Measurements from ENCODE around the gene SASH1.

SASH1 gene

DNA sequence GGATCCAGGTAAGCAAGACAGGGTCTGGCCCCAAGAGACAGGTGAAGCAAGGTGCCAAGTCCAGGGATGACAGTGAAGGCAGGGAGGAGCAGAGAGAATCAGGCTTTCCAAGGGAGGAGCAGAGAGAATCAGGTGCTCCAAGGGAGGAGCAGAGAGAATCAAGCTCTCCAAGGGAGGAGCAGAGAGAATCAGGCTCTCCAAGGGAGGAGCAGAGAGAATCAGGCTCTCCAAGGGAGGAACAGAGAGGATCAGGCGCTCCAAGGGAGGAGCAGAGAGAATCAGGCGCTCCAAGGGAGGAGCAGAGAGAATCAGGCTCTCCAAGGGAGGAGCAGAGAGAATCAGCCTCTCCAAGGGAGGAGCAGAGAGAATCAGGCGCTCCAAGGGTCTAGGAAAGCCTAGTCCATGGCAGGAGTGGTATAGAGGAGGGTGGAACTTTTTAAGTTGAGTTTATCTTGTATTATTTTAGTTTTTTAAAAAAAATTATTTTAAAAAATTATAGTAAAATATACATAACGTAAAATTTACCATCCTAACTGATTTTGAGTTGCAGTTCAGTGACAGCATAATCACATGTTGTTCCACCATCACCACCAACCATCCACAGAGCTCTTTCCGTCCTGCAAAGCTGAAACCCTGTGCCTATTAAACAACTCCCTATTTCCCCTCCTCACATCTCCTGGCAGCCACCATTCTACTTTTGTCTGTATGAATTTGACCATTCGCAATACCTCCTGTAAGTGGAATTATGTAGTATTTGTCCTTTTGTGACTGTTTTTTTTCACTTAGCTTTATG lies 64.1 kb downstream of the SASH1 start:
- no peak for FAIRE-seq

DNA sequence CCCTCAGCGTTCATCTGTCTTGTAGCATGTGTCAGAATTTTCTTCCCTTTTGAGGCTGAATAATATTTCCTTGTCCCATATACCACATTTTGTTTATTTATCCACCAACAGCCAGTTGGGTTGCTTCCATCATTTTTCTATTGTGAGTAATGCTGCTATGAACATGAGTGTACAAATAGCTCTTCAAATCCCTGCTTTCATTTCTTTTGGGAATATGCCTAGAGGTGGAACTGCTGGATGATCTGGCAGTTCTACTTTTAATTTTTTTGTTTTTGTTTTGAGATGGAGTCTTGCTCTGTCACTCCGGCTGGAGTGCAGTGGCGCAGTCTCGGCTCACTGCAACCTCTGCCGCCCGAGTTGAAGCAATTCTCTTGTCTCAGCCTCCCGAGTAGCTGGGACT lies 64.7 kb downstream of the SASH1 start:
- FAIRE-seq = peak; percentile 4

DNA sequence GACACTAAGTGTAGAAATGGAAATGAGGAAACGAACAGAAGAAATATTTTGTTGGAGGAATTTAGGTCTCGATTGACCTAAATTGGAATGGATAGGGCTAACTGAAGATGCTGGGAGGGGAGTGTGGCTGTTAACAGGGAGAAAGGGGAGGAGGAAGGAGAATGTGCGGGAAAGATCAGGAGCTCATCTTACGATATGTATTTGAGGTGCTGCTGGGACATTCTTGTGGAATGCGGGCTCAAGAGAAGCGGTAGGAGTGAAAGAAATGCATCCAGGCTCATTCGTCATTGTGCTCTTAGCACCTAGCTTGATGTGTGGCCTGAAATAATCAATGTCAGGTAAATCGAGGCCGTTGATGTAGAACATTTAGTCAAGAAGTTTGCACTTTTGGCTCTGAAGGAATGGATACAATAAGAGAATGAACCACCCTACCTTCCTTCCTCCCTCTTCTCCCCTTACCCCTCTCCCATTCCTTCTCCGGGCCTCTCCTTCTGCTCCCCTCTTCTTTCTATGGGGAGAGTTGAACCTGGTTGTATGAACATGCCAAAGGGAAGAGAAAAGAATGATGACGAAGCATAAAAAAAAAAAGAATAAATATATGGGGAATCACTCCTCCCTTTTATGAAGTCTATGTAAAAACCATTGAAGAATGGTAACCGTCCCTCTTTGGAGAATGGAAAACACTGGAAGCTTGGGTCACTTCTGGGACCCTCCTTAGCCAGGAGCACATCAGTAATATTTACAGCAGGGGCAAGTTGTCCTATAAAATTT lies 70.9 kb downstream of the SASH1 start:
- no peak for FAIRE-seq

DNA sequence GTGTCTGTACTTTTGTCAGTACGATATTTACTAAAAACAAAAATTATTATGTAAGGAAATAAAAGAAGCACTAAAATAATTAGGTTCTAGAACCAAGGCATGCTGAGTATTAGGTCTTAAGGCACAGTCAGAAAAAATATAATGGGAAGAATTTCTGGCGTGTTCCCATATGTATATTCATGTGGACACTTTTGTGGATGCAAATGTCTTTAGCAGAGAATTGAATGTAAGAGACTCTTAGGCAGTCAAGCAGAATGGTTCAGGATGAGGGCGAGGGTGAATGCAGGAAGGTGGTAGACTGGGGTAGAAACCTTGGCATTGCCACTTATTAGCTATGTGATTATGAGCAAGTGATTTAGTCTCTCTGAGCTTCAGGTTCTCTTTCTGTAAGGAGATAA lies 71.5 kb downstream of the SASH1 start:
- no peak for FAIRE-seq

DNA sequence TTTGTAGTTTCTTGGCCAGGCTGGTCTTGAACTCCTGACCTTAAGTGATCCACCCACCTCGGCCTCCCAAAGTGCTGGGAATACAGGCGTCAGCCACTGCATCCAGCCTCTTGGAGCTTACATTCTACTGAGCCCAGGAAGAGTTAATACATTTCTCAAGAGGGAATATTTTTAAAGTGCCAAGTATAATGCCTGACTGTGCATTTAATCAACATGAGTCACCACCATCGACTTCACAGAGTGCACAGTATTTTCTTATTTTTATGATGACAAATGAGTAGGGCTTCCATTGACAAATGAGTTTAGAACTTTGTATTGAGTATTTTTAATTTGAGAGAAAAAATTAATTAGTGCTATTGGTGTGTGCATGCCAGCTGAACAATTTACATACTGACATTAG lies 72.2 kb downstream of the SASH1 start:
- no peak for FAIRE-seq

DNA sequence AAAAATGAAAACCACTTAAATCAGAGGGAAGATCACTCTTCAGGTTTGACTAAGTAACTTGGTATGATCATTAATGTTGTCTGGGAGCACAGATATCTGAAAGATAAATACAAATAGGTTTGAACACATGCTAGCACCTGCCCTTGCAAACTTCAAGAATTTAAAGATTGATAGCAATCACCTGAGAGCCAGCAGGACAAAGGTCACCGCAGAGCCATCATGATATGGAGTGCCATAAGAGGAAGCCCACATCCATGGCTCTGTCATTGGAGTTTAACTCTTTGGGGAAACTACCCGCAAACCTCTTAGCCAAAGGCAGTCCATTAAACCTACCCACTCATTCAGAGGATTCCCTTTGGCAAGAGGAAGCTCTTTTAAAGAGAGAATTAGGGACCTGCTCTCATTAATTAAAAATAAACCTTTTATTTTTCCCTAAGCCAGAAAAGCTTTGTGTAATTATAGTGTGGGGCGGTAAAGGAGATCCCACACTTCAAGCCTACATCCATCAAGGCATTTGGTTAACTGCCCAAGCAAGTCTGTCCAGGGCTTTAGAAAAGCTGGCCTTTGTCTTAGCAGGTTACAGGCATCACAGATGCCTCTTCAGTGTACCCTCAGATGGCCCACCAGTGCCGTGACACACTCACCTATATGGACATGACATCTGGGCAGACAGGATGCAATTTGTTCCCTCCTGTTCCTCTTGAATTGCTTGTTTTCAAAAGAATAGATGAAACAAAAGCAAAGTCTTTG lies 73.0 kb downstream of the SASH1 start:
- FAIRE-seq = no peak

DNA sequence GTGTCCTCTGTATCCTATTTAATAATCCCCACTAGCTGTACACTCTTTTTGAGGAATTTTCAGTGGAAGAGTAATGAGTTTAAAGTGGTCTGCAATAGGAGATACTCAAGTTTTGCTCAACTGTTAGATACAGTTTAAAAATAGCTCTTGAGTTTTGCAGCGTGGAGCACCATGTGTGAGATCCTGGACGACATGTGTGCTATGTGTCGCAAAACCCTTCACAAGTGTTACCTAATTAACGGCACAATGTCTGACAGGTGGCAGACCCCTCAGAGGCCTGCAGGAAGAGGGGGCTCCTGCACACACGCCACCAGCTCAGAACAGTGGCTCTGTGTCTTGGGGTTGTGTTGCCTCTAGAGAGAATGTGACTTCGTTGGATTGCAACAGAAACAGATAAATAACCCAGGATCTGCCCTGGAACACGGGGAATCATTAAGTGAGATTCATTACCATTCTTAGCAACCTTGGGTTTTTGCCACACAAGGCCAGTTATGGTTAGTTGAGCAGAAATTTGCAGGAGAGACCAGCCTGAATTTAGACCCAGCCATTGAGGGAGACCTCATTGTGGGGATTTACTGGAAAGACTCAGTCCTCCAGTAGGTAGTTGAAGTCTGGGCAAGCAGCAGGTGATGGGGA lies 73.8 kb downstream of the SASH1 start:
- no peak for FAIRE-seq

DNA sequence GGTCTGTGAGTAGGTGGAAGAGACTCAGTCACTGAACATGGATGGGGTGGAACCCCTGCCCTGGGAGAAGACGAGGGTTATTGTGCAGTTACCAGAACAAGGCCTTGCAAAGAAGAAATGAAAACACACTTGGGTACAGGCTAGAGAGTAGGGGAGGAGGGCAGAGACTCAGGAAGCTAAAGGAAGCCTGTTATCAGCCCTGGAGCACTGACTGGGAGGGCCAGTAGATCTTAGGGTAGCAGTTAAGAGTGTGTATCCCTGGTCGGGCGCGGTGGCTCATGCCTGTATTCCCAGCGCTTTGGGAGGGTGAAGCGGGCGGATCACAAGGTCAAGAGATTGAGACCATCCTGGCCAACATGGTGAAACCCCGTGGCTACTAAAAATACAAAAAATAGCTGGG lies 74.4 kb downstream of the SASH1 start:
- FAIRE-seq = no peak

DNA sequence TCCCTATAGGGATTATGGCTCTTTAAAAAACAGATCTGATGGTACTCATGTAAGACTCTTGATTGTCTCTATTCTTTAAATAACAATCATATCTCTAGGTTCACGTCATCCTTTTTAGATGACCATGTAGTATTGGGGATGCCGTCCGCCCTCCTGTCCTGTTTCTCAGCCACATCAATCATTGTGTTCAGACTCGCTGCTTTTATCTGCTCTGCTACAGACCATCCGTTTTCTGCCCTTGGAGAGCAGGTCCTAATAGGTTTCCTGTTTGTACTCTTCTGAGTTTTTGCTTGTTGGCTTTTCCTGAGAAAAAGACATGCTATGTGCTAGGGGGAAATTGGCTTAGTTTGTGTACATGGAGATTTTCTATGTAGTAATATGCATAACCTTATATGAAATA lies 76.8 kb downstream of the SASH1 start:
- no peak for FAIRE-seq

DNA sequence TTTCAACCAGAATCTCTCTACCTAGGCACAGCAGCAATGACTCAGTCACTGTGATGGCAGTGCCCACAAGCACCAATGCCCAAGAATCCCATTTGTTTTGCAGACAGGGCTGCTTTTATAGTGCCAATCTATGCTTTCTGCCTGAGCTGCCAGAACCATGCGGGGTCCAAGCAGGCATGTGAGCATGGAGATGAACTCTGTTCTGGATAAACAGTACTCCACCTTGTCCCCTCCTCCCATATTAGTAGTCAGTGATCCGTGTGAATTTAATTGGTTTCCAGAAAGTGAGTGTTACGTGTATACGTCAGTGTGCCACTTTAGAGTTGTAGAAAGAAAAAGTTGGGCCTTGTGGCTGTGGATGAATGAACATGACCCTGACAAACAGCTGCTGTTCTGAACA lies 79.4 kb downstream of the SASH1 start:
- no peak for FAIRE-seq

DNA sequence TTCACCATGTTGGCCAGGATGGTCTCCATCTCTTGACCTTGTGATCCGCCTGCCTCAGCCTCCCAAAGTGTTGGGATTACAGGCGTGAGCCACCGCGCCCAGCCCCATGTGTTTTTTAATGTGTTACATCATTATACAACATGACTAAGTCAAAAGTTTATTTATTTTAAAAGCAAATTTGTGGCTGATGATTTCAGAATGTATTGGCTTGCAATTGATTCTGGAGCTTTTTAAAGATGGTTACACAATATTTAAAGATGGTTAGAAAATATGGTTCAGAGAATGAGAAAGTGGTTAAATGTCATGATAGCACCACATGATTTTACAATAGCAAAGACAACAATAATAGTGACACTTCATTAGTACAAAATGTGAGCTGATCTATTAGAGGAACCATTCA lies 80.5 kb downstream of the SASH1 start:
- no peak for FAIRE-seq

DNA sequence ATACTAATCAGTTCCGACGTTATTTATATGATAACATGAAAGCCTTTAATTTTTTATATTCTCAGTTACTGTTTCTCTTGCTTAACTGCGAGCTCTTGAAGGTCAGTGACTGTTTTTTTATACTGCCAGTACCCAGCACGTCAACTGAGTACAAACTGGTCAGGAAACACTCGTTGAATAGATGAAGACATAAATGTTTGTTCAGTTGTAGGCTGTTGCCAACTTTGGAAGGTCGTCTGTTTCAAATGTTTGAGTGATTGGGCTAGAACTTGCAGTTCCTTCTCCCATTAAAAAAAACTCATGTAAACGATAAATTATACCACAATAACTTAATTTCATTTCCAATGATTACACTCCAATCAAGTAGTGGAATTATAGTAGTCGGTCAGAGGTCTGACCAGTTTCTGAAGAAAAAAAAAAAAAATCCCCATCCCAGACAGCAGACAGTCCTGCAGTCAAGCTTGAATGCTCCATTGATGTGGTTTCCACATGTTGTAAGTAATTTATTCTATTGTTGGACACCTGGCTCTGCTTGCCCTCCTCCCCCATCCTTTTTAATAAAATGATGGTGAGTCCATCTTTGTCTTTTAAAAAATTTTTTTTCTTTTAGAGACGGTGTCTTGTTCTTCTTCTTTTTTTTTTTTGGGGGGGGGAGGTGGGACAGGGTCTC lies 81.1 kb downstream of the SASH1 start:
- FAIRE-seq = no peak

DNA sequence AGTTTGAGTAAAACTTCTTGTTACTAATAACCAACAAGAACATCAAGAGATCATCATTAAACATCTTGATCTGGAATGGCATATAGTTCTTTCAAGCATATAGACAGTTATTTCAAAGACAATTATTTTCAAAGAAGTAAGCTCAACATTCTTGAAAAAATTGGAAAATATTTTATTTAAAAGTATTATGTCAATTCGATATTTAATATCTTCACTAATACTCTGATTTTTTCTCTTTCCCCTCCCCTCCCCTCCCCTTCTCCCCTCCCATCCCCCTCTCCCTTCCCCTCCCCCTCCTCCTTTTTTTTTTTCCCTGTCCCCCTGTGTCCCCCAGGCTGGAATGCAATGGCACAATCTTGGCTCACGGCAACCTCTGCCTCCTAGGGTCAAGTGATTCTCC lies 82.8 kb downstream of the SASH1 start:
- no peak for FAIRE-seq

DNA sequence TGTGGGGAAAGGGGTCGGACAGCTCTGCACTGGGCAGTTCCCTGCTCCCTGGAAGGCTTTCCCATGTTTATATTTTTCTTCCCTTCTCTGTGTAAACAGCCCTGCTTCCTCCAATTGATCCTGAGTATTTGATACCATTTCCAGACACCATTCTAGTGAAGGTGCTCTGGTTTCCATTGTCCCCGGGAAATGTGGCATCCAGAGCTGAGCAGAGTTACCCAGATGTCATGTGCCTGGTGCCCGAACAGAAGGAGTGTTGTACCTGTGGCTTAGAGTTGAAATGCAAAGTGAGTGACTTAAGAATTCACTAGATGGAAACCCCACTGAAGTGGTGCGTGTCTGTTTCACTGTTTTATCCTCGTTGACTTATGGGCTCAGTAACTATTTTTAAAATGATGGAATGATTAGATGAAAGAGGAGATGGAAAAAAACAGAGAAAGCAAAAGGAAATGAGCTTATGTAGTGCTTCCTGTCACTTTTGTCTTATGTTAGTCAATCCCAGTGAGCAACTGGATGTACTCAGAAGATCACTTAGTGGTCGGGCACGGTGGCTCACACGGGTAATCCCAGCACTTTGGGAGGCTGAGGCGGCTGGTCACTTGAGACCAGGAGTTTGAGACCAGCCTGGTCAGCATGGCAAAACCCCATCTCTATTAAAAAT lies 83.8 kb downstream of the SASH1 start:
- FAIRE-seq = no peak

DNA sequence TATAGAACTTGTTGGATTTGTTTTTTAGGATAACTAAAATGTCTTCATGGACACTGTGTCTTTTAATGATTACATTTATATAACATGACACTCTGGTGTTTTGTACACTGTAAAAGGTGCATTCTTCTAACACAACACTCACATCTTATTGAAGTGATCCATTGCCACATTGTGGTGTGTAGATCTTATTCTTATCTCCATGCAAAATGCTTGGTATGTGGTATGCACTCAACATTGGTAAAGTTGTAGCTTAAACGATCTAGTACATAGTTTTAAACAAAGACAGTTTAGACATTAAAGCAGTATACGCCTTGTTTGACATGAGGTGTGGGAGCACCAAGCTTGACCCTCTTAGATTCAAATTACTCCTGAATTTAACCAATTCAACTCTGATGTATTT lies 84.7 kb downstream of the SASH1 start:
- FAIRE-seq = no peak

DNA sequence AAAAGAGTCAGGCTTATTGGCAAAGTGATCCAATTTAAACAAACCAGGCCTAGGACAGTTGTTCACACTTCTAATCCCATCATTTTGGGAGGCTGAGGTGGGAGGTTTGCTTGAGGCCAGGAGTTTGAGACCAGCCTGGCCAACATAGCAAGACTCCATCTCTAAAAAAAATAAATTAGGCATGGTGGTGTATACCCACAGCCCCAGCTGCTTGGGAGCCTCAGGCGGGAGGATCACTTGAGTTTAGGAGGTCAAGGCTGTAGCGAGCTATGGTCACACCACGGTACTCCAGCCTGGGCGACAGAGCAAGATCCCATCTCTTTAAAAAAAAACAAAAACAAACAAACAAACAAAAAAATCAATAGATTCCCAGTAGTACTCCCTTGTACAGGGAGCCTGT lies 86.8 kb downstream of the SASH1 start:
- FAIRE-seq = no peak

DNA sequence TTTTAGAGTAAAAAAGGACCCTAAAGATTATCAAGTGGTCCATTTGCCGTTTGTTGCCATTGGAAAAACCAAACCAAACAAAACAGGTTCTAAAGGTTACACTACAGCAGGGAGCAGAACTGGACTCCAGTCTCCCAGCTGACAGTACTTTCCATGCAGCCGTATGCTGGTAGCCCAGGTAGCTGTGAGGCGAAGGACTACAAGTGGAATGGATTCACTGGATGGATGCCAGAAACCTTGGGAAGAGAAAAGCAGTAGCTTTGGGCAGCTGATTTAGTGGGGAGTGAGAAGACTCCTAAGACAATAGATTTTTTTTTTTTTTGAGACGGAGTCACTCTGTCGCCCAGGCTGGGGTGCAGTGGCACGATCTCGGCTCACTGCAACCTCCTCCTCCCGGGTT lies 88.3 kb downstream of the SASH1 start:
- FAIRE-seq = no peak

DNA sequence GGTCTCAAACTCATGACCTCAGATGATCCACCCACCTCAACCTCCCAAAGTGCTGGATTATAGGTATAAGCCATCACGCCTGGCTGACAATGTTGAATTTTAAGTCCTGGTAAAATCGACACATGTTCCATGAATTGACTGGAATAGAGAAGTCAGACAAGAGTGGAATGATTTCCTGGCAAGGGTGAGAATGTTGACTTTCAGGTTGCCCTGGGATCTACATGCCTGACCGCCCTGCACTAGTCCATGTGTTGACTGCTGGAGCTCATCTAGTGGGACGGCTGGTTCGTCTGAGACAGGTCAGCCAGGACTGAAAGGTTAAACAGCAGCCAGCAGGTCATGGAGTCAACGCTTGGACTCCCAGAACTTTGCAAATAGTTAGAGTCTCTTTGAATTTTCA lies 88.8 kb downstream of the SASH1 start:
- FAIRE-seq = no peak

DNA sequence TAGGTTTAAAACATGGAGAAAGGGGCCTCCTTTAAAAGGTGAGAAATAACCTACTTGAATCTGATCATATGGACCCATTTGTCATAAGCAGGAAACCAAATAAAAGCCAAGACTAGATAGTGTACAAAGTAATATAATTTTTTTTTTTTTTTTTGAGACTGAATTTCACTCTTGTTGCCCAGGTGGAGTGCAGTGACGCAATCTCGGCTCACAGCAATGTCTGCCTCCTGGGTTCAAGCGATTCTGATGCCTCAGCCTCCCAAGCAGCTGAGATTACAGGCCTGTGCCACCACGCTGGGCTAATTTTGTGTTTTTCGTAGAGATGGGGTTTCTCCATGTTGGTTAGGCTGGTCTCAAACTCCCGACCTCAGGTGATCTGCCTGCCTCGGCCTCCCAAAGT lies 89.2 kb downstream of the SASH1 start:
- FAIRE-seq = no peak

DNA sequence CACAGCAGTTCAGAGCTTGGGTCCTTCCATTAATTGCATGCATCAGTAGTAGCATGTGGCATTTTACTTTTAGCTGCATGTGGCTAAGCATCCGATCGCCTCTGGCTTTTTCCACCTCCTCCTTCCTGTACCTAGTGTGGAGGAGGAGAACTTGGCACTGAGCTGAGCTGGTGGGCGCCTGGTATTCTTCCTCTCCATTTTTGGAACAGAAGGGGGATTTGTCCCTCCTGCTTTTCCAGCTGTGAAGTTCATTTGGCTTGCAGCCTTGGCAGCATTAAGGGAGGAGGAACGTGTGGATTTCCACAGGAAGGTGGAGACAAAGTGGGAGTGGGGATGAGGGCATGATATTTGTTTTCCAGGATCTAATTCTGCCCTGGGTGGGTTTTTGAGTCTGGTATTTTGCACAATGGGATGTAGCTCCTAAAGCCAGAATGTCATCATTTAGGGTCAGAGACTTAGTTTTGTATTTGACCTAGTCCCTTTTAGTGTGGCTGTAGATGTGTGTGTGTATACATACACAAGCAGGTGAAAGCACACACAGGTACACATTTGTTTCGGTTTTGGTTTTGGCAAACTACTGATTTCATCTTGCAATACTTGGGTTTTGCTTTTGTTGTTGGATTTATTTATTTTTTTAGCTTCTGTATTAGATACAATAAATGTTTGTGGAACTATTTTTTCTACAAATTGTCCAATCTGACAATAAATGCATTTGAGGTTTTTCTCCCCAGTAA lies 90.0 kb downstream of the SASH1 start:
- no peak for FAIRE-seq

DNA sequence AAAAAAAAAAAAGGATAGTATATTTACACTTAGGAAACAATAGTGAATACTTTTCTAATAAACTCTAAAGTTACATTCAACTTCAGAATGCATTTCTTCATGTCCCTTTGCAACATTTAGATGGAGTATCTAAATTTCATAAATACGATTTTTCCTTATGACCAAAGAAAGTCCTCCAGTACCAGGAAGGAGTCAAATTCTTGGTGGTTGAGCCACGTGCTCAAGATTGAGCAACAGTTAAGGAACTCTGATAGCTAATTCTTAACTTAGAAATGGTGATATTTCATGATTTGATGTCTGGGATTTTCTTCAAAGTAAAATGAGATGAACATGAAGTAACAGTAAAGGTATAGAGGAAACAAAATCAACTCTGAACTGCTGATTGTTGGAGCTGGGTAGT lies 92.7 kb downstream of the SASH1 start:
- FAIRE-seq = no peak
